GM19324 (cell line): ENCODE results near the gene MIA3.
"Not testable (repeated sequence)": the region's sequence is repeated elsewhere in the genome, so short reads cannot be mapped to it uniquely, and the experiment has no call there.

Source experiments
- ATAC-seq: cut with Tn5 transposase; IDR thresholded peaks from one replicate; pipeline ENCODE4 v1.9.1; 2021; ENCODE audit warnings: mild to moderate bottlenecking, moderate library complexity; ENCODE audit not compliant: unreplicated experiment, low FRiP score

Gene MIA3, protein sequence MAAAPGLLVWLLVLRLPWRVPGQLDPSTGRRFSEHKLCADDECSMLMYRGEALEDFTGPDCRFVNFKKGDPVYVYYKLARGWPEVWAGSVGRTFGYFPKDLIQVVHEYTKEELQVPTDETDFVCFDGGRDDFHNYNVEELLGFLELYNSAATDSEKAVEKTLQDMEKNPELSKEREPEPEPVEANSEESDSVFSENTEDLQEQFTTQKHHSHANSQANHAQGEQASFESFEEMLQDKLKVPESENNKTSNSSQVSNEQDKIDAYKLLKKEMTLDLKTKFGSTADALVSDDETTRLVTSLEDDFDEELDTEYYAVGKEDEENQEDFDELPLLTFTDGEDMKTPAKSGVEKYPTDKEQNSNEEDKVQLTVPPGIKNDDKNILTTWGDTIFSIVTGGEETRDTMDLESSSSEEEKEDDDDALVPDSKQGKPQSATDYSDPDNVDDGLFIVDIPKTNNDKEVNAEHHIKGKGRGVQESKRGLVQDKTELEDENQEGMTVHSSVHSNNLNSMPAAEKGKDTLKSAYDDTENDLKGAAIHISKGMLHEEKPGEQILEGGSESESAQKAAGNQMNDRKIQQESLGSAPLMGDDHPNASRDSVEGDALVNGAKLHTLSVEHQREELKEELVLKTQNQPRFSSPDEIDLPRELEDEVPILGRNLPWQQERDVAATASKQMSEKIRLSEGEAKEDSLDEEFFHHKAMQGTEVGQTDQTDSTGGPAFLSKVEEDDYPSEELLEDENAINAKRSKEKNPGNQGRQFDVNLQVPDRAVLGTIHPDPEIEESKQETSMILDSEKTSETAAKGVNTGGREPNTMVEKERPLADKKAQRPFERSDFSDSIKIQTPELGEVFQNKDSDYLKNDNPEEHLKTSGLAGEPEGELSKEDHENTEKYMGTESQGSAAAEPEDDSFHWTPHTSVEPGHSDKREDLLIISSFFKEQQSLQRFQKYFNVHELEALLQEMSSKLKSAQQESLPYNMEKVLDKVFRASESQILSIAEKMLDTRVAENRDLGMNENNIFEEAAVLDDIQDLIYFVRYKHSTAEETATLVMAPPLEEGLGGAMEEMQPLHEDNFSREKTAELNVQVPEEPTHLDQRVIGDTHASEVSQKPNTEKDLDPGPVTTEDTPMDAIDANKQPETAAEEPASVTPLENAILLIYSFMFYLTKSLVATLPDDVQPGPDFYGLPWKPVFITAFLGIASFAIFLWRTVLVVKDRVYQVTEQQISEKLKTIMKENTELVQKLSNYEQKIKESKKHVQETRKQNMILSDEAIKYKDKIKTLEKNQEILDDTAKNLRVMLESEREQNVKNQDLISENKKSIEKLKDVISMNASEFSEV (N-terminal part only)

DNA sequence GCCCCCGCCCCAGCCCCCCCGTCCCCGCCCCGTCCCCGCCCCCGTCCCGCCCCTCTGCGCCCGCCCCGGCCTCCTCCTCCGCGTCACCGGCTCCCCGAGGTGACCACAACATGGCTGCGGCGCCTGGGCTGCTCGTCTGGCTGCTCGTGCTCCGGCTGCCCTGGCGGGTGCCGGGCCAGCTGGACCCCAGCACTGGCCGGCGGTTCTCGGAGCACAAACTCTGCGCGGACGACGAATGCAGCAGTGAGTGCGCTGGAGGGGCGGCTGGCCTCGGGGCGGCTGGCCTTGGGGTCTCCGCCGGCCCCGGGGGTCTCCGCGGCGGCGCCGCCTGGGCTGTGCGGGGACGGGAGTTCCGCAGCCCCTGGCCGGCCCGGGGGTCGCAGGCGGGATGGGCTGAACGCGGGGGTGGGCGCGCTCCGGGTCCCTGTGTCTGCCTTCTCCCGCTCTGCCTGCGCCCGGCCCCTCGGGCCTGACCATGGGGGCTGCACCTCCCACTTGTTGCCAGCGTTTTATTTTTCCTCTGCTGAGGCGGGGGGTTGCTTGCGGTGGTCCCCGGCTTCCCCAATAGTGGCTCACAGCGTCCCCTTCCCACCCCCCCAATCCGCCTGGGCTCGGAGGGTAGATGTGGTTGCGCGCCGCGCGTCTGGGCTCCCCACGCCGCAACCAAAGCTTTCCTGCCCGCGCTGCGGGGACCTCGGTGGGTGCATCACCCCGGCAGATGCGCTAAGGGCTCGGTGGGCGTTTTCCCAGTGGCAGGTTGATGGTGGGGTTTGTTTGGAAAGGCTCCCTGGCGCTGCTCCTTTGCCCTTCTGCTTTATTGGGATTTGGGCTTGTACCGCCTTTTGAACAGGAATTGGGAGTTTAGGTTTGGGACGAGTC, at the start of gene MIA3:
Gene MIA3 (plus strand): TSS at position 97 of the 879 bp plus-strand sequence. CDS start 14 bp downstream, at position 111.
- ATAC-seq = peak; percentile 62

DNA sequence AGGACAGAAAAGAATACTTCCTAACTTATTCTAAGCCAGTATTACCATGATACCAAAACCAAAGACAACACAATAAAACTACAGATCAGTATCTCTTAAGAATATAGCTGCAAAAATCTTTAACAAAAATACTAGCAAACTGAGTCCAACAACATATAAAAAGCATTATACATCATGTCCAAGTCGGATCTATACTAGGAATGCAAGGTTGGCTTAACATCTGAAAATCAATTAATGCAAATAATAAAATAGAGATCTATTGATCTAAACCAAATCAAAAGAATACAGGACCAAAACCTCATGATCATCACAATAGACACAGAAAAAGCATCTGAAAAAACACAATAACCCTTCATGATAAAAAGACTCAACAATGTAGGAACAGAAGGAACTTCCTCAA, 47.1 kb upstream of the MIA3 start:
- no peak for ATAC-seq

DNA sequence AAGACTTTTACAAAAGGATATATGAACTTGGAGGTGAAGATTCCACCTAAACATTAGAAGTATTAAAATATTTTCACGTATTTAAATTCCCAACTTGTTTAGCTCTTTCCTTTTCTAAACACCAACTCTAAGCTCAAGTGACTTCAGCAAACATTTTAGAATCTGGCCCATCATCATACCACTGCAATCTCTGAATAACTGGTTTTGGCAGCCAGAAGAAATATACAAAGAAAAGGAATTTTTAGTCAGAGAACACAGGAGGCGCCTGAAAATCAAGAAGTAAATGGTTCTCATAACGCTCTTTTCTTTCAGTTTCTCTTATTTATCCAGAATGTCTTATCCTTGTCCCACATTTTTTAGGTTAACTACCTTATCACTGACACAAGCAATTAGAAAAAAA, 38.6 kb upstream of the MIA3 start:
- ATAC-seq = no peak

DNA sequence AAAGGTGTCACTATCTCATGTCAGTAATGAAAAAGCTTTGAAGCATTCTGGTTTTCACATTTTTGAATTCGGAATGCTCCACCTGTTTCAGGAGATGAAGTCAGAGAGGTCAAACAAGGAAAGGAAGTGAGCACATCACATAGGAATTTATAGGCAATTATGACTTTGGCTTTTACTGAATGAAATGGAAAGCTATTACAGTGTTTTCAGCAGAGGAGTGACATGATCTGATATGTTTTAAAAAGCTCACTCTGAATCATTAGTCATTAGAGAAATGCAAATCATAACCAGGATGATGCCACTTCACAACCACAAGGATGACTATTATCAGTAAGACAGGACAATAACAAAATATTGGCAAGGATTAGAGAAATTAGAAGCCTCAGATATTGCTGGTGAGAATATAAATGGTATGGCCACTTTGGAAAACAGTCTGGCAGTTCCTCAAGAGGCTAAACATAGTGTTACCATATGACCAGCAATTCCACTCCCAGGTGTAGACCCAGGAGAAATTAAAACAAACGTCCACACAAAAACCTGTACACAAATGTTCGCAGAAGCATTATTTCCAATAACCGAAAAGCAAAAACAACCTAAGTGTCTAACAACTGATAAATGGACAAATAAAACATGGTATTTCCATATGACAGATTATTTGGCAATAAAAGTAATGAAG, 35.7 kb upstream of the MIA3 start:
- peak; percentile 49 for ATAC-seq

DNA sequence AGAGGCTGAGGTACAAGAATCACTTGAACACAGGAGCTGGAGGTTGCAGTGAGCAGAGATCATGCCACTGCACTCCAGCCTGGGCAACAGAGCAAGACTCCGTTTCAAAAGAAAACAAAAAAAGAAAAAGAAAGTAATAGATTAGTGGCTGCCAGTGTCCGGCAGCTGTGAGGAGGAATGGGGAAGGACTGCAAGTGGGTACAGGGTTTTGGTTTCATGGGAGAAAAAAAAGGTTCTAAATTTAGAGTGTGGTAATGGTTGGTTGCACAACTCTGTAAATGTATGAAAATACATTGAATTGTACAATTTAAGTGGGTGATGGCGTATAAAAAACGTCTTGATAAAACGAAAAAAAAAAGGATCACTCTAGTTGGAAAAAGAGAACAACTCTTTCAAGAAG, 34.8 kb upstream of the MIA3 start:
- peak; percentile 94 for ATAC-seq

DNA sequence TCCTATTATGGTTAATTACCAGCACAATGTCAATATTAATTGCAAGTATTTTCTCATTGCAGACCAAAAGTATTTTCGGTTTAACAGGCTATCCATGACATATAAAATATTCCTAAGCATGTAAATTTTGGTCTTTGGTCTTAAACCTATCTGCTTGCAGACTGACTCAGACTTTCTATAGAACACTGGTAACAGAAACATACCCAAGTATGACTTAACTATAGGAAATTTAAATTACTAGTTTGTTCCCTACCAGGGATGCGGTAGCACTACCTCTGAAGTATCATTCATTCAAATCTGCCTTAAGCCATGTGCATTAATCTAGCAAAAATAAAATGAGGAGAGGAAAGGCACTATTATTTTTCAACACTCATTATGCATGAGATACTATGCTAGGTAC, 31.1 kb upstream of the MIA3 start:
- no peak for ATAC-seq

DNA sequence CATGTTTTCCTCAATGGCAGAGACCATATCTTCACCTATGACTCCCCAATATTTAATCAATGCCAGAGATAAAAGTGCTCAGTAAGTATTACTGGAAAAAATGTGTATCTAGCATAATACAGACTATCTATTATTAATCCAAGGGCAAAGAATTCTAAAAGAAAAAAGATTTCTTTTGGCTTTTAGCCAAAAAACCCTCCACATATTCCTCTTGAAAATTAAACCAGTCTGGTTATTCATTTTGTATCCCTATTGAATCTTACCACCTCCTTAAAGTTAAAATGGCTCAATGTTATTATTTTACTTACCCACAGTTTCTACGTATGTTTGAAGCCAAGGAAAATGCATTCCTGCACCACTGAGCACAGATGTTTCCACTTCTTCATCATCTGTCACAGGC, 29.8 kb upstream of the MIA3 start:
- ATAC-seq = no peak

DNA sequence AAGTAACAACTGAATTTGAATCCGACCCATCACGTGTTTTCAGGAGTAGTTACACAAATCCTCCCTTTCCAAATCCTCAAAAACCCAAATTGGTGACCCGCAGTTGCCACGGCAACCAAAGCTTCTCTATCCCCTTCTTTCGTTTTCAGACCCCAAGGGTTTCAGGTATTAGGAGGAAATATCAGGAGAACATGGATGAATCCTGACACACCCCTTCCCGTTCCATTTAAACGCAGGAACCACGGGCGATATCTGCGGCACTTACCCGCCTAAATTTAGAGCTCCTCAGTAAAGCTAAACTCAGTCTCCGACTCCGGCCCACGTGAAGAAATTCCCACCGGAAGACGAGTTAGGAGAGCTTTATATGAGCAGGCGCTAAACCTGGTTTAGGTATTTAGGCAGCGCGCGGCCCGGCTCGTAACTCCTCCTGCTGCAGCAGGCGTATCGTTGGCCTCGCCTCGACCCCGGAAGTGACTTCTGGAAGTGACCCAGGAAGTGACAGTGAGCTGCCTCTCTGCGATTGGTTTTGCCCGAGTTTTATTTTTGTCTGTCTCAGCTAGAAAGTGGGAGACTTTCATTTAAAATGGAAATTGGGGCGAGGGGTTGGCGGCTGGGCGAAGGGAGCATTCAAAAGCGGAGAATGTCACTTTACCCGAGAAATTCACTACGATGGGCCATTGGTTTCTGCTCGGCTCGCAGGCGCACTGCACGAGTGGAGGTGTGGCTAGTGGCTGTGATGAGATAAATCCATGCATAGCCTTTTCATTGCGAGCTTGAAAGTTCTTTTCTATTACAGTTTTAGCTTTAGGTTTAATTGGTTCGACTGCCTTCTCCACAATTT, 28.2 kb upstream of the MIA3 start, which contains the start of gene TAF1A:
Gene TAF1A (minus strand): TSS at position 472 of the 841 bp plus-strand sequence.
- peak; percentile 100 for ATAC-seq

DNA sequence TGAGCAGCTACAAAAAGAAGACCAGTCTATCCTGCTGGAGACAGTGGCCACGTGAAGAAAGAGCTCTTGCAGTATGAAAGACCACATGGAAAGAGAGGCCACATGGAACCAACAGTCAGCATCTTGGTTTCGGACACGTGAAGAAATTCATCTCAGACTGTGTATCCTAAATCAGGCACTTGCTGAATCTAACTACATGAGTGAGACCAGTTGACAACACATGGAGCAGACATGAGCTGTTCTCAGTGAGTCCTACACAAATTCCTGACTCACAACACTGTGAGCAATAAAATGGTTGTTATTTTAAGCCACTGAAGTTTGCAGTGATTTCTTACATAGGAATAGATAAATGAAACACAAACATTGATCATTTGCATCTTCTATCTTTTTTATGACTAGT, 25.7 kb upstream of the MIA3 start:
- ATAC-seq = no peak

DNA sequence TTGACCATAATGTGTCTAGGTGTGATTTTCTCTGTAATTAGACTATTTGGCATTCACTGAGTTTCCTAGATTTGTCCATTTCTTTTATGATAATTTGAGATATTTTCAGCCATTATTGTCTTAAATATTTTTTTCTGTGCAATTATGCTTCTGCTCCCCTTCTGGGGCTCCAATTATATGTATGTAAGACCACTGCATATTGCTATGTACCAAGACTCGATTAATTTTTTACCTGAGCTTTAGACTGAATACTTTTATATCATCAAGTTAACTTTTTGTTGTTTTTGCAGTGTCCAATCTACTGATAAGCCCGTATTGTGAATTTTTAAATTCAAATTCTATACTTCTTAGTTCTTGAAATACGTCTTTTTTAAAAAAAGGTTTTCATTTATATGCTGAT, 23.1 kb upstream of the MIA3 start:
- no peak for ATAC-seq

DNA sequence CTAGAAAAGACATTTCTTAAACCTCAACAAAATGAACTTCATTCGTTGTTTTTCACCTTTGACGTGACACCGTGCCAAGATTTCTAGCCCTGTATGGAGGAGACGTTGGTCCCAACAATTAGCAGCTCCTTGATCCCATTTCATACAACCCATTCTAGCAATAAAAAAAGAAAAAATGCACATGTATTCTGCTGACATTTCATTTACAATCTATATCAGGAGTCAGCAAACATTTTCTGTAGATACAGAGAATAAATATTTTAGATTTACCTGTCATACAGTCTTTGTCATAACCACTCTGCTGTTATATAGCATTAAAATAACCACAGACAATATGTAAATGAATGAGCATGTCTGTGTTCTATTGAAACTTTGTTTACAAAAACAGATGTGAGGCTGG, 21.2 kb upstream of the MIA3 start:
- ATAC-seq = no peak

DNA sequence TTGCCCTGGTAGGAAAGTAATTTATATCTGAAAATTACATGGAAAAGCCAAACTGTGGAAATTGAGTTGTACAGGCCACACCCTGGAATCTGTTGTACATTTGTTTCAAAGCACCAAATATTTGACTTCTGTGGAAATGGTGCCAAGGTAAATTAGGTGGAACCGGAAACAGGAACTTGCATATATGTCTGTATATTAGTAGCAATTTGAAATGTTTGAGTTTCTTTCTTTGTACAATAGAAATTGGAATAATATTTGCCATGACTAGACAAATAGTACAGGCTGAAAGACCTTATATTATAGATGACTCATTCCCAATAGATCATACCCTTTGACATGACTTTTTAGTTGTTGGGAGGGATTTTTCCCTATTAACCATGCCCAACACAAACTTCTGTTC, 17.6 kb upstream of the MIA3 start:
- no peak for ATAC-seq

DNA sequence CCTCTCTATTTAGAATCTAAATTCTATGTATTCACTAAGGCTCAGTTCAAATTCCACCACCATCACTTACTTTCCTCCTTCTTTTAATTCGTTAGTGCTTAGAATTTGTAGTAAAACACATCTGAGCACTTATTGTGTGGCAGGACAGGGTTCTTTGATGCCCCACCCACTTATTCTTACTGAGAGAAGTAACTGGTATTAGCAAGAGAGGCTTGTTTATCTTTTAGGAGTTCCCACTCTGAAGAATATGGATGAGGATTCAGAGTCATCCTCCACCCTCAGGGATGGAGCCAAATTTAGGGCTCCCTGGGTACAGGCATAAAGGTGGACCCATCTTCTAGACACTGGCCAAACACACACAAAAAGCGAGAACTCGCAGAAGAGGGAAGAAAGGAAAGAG, 16.6 kb upstream of the MIA3 start:
- no peak for ATAC-seq

DNA sequence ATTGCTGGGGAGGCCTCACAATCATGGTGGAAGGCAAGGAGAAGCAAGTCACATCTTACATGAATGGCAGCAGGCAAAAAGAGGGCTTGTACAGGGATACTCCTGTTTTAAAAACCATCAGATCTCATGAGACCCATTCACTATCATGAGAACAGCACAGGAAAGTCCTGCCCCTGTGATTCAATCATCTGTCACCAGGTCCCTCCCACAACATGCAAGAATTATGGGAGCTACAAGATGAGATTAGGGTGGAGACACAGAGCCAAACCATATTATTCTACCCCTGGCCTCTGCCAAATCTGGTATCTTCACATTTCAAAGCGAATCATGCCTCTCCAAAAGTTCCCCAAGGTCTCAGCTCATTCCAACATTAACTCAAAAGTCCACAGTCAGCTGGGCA, 11.1 kb upstream of the MIA3 start:
- ATAC-seq = no peak

DNA sequence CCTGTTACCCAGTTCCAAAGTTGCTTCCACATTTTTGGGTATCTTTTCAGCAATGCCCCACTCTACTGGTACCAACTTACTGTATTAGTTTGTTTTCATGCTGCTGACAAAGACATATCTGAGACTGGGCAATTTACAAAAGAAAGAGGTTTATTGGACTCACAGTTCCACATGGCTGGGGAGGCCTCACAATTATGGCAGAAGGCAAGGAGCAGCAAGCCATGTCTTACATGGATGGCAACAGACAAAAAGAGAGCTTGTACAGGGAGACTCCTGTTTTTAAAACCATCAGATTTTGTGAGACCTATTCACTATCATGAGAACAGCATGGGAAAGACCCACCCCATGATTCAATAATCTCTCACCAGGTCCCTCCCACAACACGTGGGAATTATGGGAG, 8.8 kb upstream of the MIA3 start:
- not testable (repeated sequence) for ATAC-seq

DNA sequence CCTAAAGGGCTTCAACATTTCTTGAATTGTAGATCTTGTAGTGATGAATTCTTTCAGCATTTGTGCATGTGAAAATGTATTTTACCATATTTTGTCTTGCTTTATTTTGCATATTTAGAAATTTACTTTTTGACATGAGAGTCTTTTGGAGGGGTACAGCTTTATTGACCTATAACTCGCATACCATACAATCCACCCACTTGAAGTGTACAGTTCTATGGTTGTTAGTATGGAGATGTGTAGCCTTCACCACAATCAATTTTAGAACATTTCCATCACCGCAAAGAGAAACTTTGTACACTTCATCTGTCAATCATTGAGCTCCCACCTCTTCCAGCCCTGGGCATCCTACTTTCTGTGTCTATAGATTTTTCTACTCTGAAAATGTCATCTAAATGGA, 7.2 kb upstream of the MIA3 start:
- no peak for ATAC-seq

DNA sequence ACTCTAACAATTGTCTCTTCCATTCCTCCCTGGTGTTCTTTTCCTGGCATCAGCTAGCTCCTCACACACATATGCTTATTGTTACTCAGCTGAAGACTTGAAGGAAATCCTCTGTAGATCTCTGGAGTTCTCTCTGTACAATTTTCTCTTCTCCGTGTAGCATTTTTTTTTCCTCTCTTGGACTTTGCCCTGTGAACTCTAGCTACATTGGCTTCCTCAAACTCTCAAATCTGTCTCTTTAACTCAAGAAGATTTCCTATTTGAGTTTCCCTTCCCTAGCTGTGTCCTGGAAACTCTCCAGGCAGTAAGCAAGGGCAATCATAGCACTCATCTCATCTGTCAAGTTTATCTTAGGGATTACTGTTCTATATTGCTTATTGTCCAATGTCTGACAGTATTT, 4.3 kb upstream of the MIA3 start:
- ATAC-seq = no peak

DNA sequence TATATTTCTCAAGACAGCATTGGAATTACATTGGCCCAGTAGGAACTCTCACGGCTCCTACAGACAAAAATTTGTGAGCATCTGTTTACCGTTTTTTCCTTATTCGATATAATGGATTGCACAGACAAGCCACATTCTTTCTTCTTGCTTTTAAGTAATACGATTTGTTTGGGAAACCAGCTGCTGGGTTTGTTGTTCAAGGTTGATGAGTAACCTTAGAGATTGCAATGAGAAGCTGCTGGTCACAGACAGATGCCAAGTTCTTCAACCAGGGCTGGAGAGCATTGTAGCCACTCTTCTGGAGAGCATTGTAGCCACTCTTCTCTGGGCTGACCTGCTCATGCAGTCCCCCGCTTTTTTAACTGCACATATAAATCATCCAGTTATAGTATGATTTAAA, 1.4 kb upstream of the MIA3 start:
- ATAC-seq = no peak
